ENCODE results near the gene KCNC4.

Gene KCNC4

GRCh38 chr1:110212169-110213142 lies 2.3 kb downstream of the KCNC4 start:
- CTCF ChIA-PET: interaction anchor here (0.7 to 13.6 kb wide), 2 partner anchors 103 to 284 kb away, joined by 3 to 382 read pairs; no protein-coding TSS in a partner anchor
- TF ChIP-seq SP1 (IDR thresholded peaks at IDR 0.05) (no peak), BHLHE40 (IDR thresholded peaks at IDR 0.05; ENCODE audit: borderline replicate concordance) (no peak), FOXM1 (IDR thresholded peaks at IDR 0.05; ENCODE audit: borderline replicate concordance) (no peak), TARDBP (IDR thresholded peaks at IDR 0.05) (no peak), HDGF (IDR thresholded peaks at IDR 0.05; ENCODE audit: borderline replicate concordance) (no peak), L3MBTL2 (conservative IDR thresholded peaks at IDR 0.05) (no peak), SUZ12 (IDR thresholded peaks at IDR 0.05) (no peak), ZNF384 (IDR thresholded peaks at IDR 0.05) (no peak)
- POLR2A ChIA-PET: interaction anchor here (4.4 kb wide), 1 partner anchor 125 kb away, joined by 35 read pairs; the partner anchor contains the start of gene RBM15
- DNase-seq (ENCODE audit: extremely low spot score): no peak

GRCh38 chr1:110213143-110213540 lies 3.0 kb downstream of the KCNC4 start:
- TF ChIP-seq ZNF384 (IDR thresholded peaks at IDR 0.05) (no peak), BHLHE40 (IDR thresholded peaks at IDR 0.05; ENCODE audit: borderline replicate concordance) (no peak), HDGF (IDR thresholded peaks at IDR 0.05; ENCODE audit: borderline replicate concordance) (no peak), FOXA1 (IDR thresholded peaks at IDR 0.05) (no peak), NFRKB (IDR thresholded peaks at IDR 0.05) (no peak)

GRCh38 chr1:110214454-110215404 lies 4.6 kb downstream of the KCNC4 start:
- ChIA-PET CTCF (interaction anchor here (0.5 to 1.9 kb wide), 7 partner anchors 12 to 281 kb away, joined by 3 to 7 read pairs (median 5); no protein-coding TSS in a partner anchor), POLR2A (interaction anchor here (1.2 to 2.1 kb wide), 2 partner anchors 123 to 125 kb away, joined by 3 to 8 read pairs; partner anchors contain the start of gene RBM15)
- no peak for DNase-seq (ENCODE audit: extremely low spot score)
- TF ChIP-seq L3MBTL2 (conservative IDR thresholded peaks at IDR 0.05) (no peak), BHLHE40 (IDR thresholded peaks at IDR 0.05; ENCODE audit: borderline replicate concordance) (no peak), CTBP1 (IDR thresholded peaks at IDR 0.05; ENCODE audit: borderline replicate concordance) (no peak), HDGF (IDR thresholded peaks at IDR 0.05; ENCODE audit: borderline replicate concordance) (no peak), SUZ12 (IDR thresholded peaks at IDR 0.05) (no peak), LEF1 (IDR thresholded peaks at IDR 0.05; ENCODE audit: borderline replicate concordance) (no peak), ARNT (IDR thresholded peaks at IDR 0.05) (no peak), FOXA1 (IDR thresholded peaks at IDR 0.05) (no peak), FOXK2 (IDR thresholded peaks at IDR 0.05) (no peak)

More at GRCh38 chr1:110213143-110213540, 3.0 kb downstream of the KCNC4 start:
- no peak for DNase-seq (ENCODE audit: extremely low spot score)
- CTCF ChIA-PET: interaction anchor here (0.7 to 13.6 kb wide), 2 partner anchors 102 to 283 kb away, joined by 3 to 382 read pairs; no protein-coding TSS in a partner anchor
- POLR2A ChIA-PET: interaction anchor here (4.4 kb wide), 1 partner anchor 125 kb away, joined by 35 read pairs; the partner anchor contains the start of gene RBM15

GRCh38 chr1:110215621-110216515 lies 5.8 kb downstream of the KCNC4 start:
- CTCF ChIA-PET: interaction anchor here (1.5 to 1.9 kb wide), 4 partner anchors 8 to 280 kb away, joined by 5 to 7 read pairs (median 6); no protein-coding TSS in a partner anchor

GRCh38 chr1:110216844-110217444 lies 6.8 kb downstream of the KCNC4 start:
- POLR2A ChIA-PET: interaction anchor here (2.1 kb wide), 1 partner anchor 121 kb away, joined by 8 read pairs; no protein-coding TSS in a partner anchor

More at GRCh38 chr1:110215621-110216515, 5.8 kb downstream of the KCNC4 start:
- POLR2A ChIA-PET: interaction anchor here (1.2 to 2.1 kb wide), 2 partner anchors 122 to 123 kb away, joined by 3 to 8 read pairs; partner anchors contain the start of gene RBM15
- TF ChIP-seq ELF4 (IDR thresholded peaks at IDR 0.05): no peak
- TF ChIP-seq LEF1 (IDR thresholded peaks at IDR 0.05; ENCODE audit: borderline replicate concordance): no peak
- no peak for TF ChIP-seq FOXK2 (IDR thresholded peaks at IDR 0.05)
- TF ChIP-seq HDGF (IDR thresholded peaks at IDR 0.05; ENCODE audit: borderline replicate concordance): no peak
- TF ChIP-seq ZNF384 (IDR thresholded peaks at IDR 0.05): no peak
- DNase-seq (ENCODE audit: extremely low spot score): no peak

More at GRCh38 chr1:110216844-110217444, 6.8 kb downstream of the KCNC4 start:
- DNase-seq (ENCODE audit: extremely low spot score): no peak
- CTCF ChIA-PET: interaction anchor here (1.6 to 1.9 kb wide), 2 partner anchors 9 to 244 kb away, joined by 5 to 7 read pairs; no protein-coding TSS in a partner anchor
- no peak for TF ChIP-seq NFRKB (IDR thresholded peaks at IDR 0.05)
- no peak for TF ChIP-seq ZNF384 (IDR thresholded peaks at IDR 0.05)
- no peak for TF ChIP-seq SP1 (IDR thresholded peaks at IDR 0.05)
- no peak for TF ChIP-seq L3MBTL2 (conservative IDR thresholded peaks at IDR 0.05)
- no peak for TF ChIP-seq ARNT (IDR thresholded peaks at IDR 0.05)
- no peak for TF ChIP-seq BHLHE40 (IDR thresholded peaks at IDR 0.05; ENCODE audit: borderline replicate concordance)
- TF ChIP-seq FOXK2 (IDR thresholded peaks at IDR 0.05): no peak
- no peak for TF ChIP-seq CTBP1 (IDR thresholded peaks at IDR 0.05; ENCODE audit: borderline replicate concordance)
- no peak for TF ChIP-seq HDGF (IDR thresholded peaks at IDR 0.05; ENCODE audit: borderline replicate concordance)
- no peak for TF ChIP-seq ELF4 (IDR thresholded peaks at IDR 0.05)
- no peak for TF ChIP-seq FOXA1 (IDR thresholded peaks at IDR 0.05)
- no peak for TF ChIP-seq SUZ12 (IDR thresholded peaks at IDR 0.05)
- TF ChIP-seq PKNOX1 (IDR thresholded peaks at IDR 0.05): no peak
